Thyroid gland (tissue), 4 donors: ENCODE results near the gene NDUFA6. TPM values are rescaled to one million over a fixed set of nuclear protein-coding genes. Genes with fewer than 3 reads are reported as not detected.

ENCODE experiments used
- DNase-seq, 2 donors: peaks; one replicate each; pipeline ENCODE4 v3.0.0-alpha.2; 2019
- H3K27ac ChIP-seq, 3 donors: fragments of 200-600 bp; sonication (generic); 1 replicate in 2 of 3; 2 replicates in 1 of 3; pipeline ENCODE4 v1.5.1; 2016 to 2019; ENCODE audit warnings: mild to moderate bottlenecking in 1 of 3, moderate library complexity in 1 of 3
- H3K27me3 ChIP-seq: fragments of 200-600 bp; sonication (generic); one replicate; pipeline ENCODE4 v1.5.1; 2019
- H3K36me3 ChIP-seq, 2 donors: fragments of 200-600 bp; sonication (generic); one replicate each; pipeline ENCODE4 v1.5.1; 2016 to 2019
- H3K4me1 ChIP-seq, 2 donors: fragments of 200-600 bp; sonication (generic); one replicate each; pipeline ENCODE4 v1.5.1; 2017 to 2019
- H3K4me3 ChIP-seq, 3 donors: fragments of 200-600 bp; sonication (generic); replicated peaks in 1 of 3; 1 replicate in 2 of 3; 2 replicates in 1 of 3; pipeline ENCODE4 v1.5.1; 2016; ENCODE audit warnings: mild to moderate bottlenecking in 1 of 3
- H3K9me3 ChIP-seq: fragments of 200-600 bp; sonication (generic); one replicate; pipeline ENCODE4 v1.5.1; 2017
- CTCF ChIP-seq, 6 experiments: fragments of 200-600 bp in 3 of 6; fragments of 450-650 bp in 3 of 6; sonication (generic) in 3 of 6; IDR thresholded peaks; one replicate each; pipeline ENCODE4 v1.5.1; 2016 to 2019; ENCODE audit warnings: antibody characterized with exemption in 6 of 6, mild to moderate bottlenecking in 2 of 6, inconsistent platforms in 1 of 6, moderate library complexity in 1 of 6
- POLR2A ChIP-seq, 2 donors: fragments of 450-650 bp; IDR thresholded peaks; one replicate each; pipeline ENCODE4 v1.6.1; 2017; ENCODE audit warnings: antibody characterized with exemption in 2 of 2, mild to moderate bottlenecking in 2 of 2, moderate library complexity in 1 of 2
- WGBS, 2 donors: methylation state at CpG; one replicate each; pipeline ENCODE4 v1.1.5; 2017; 5-methylcytosine and 5-hydroxymethylcytosine counted together
- intact Hi-C: fragments of 100-400 bp; cut with DNase I; formaldehyde crosslinking; loops from one replicate; pipeline ENCODE4 v1.15.1; 2023
- total RNA-seq, 4 donors: library from RNA; depleted of rRNA; stranded (reverse); fragments of >200 nt; gene quantifications; one replicate each; pipeline ENCODE4 v1.2.3, GENCODE V29; 2016

Gene NDUFA6
- total RNA-seq, 4 donors from 2014 or later: 32.9 to 85.6 (median 73.4) TPM

DNA sequence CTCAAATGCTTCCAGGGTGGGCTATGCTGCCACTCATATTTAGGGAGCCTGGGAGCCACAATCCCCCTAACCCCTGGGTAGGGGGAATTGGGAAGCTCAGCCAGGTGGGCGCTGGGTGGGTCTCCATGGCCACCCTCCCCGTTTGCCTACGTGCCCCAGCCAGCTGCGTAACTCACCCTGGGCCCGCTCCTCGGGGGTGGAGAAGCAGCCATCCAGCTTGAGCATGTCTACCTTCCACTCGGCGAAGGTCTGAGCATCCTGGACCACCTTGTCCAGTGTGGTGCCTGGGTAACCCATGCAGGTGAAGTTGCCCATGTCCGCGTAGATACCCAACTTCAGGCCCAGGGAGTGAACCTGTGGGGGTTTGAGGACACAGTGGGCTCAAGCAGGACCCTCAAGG, 23.6 kb downstream of the NDUFA6 start:
- H3K27ac ChIP-seq: no peak overlapping the region
- intact Hi-C loops: no loop called here
- peaks cover 0 to 8% of the 10 kb centered on the region in 2 donors for H3K36me3 ChIP-seq

DNA sequence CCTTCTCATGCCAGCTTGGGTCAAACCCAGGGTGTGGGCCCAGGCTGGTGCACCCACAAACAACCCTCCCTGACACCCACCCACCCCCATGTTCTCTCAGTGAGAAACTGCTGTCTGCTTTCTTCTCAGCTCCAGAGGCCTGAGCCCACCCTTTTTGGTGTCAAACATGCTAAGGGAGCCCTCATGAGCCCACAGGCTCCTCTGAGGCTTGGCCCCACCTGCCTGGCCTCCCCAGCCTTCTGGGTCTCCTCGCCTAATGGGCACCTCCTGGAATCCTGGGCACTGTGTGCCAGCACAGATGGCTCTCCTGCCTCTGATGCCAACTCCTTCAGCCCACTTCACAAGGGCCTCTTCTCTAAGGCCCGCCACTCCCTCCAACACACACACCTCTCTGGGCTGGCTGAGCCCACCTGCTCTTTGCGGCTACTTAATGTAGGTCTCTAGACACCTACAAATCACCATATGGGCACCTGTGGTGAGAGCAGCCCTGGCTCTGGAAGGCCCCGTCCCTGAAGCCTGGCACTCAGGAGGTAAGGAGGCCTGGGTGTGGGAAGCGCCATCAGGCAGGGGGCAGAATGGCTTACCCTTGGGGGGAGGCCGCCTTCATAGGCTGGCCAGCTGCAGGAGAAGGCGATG, 24.3 kb downstream of the NDUFA6 start:
- Histone ChIP-seq H3K4me3 (no peak overlapping the region), H3K27me3 (no peaks in the 10 kb centered on the region), H3K9me3 (no peaks in the 10 kb centered on the region), H3K36me3 (peaks cover 0 to 8% of the 10 kb centered on the region in 2 donors), H3K4me1 (peaks cover 5 to 10% of the 10 kb centered on the region in 2 donors), H3K27ac (no peak overlapping the region)
- 96 to 98% methylated on average over 5 to 7 of the region's 7 CpGs for WGBS, 2 donors
- DNase-seq: peak in 1 of 2 donors; percentile 10
- intact Hi-C loops: no loop called here
- TF ChIP-seq CTCF (IDR thresholded peaks at IDR 0.05) (no peak), POLR2A (IDR thresholded peaks at IDR 0.05) (no peak)

More for the DNA sequence above, 23.6 kb downstream of the NDUFA6 start:
- Histone ChIP-seq H3K9me3 (no peaks in the 10 kb centered on the region), H3K4me3 (no peak overlapping the region), H3K4me1 (peaks cover 10 to 17% of the 10 kb centered on the region in 2 donors), H3K27me3 (no peaks in the 10 kb centered on the region)
- 87 to 94% methylated on average over 3 to 9 of the region's 10 CpGs for WGBS, 2 donors
- no peak for DNase-seq
- no peak for TF ChIP-seq CTCF (IDR thresholded peaks at IDR 0.05)
- TF ChIP-seq POLR2A (IDR thresholded peaks at IDR 0.05): no peak

DNA sequence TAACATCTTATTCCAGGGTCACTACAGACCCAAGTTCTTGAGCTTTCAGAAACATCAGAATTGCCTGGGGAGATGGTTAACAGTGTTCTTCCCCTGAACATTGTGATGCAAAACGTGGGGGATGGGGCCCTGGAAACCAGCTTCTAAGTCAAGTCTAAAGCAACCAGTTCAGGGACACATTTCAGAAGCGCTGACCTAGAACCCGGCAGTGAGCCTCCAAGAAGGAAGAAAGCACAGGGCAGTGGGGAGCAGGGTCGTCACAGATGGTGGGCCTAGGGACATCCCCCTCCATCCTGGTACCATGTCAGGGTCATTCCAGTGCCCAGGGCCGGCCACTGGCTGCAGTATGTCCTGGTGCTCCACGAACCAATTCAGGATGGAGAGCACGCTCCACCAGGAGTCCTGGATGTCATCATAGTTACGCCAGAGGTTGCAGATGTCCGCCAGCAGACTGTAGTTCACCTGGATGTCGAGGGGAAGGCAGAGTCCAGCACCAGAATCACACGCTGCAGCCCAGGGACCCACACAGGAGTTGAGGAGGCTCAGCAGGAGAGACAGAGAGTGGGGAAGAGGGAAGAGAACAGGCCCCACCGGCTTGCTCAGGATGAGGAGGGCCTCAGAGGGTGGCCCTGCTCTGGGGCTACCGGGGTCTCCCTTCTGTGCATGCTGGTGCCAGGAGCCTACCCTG, 25.0 kb downstream of the NDUFA6 start:
- Histone ChIP-seq H3K27ac (no peak overlapping the region), H3K9me3 (no peaks in the 10 kb centered on the region), H3K4me1 (peaks cover 5 to 8% of the 10 kb centered on the region in 2 donors), H3K27me3 (no peaks in the 10 kb centered on the region), H3K36me3 (peaks cover 2 to 8% of the 10 kb centered on the region in 2 donors), H3K4me3 (no peak overlapping the region)
- WGBS, 2 donors: 83 to 89% methylated on average over 10 to 13 of the region's 13 CpGs
- DNase-seq: no peak
- intact Hi-C loops: no loop called here
- no peak for TF ChIP-seq CTCF (IDR thresholded peaks at IDR 0.05)
- TF ChIP-seq POLR2A (IDR thresholded peaks at IDR 0.05): no peak

- H3K4me3 ChIP-seq: no peak overlapping the region
- no peak for TF ChIP-seq POLR2A (IDR thresholded peaks at IDR 0.05)
- TF ChIP-seq CTCF (IDR thresholded peaks at IDR 0.05): no peak
- intact Hi-C loops: no loop called here
- H3K27ac ChIP-seq: no peak overlapping the region
- H3K4me1 ChIP-seq: peaks cover under 1 to 1% of the 10 kb centered on the region in 2 donors
- WGBS, 2 donors: 88 to 94% methylated on average over 1 of the region's 1 CpG
- H3K9me3 ChIP-seq: no peaks in the 10 kb centered on the region
- no peaks in the 10 kb centered on the region for H3K27me3 ChIP-seq
- DNase-seq: no peak
- H3K36me3 ChIP-seq: peaks cover 11 to 14% of the 10 kb centered on the region in 2 donors
These were observed 25.9 kb downstream of the NDUFA6 start for GRCh38 chr22:42064629-42065028.
